Hepatocyte (in vitro differentiated cells): ENCODE data around the gene KDM4C. TPM values are rescaled to one million over a fixed set of nuclear protein-coding genes. Genes with fewer than 3 reads are reported as not detected.
"Not testable (repeated sequence)": the region's sequence is repeated elsewhere in the genome, so short reads cannot be mapped to it uniquely, and the experiment has no call there.

Experiments used
- DNase-seq: peaks from one replicate; pipeline ENCODE4 v3.0.0-alpha.2; 2016; ENCODE audit warnings: low spot score
- H2AFZ ChIP-seq: fragments of 200-600 bp; sonication (generic); 2 replicates; pipeline ENCODE4 v1.6.0; 2016; ENCODE audit warnings: antibody characterized with exemption, mild to moderate bottlenecking
- H3K27ac ChIP-seq: fragments of 200-600 bp; sonication (generic); 2 replicates; pipeline ENCODE4 v1.5.1; 2016; ENCODE audit warnings: mild to moderate bottlenecking
- H3K27me3 ChIP-seq: fragments of 200-600 bp; sonication (generic); 2 replicates; pipeline ENCODE4 v1.6.1; 2016
- H3K36me3 ChIP-seq: fragments of 200-600 bp; sonication (generic); replicated peaks from 2 replicates; pipeline ENCODE4 v1.5.1; 2016; ENCODE audit warnings: low read depth; ENCODE audit not compliant: insufficient read depth
- H3K4me1 ChIP-seq: fragments of 200-600 bp; sonication (generic); 2 replicates; pipeline ENCODE4 v1.5.1; 2016; ENCODE audit warnings: mild to moderate bottlenecking, moderate library complexity; ENCODE audit not compliant: insufficient read depth
- H3K4me2 ChIP-seq: fragments of 200-600 bp; sonication (generic); 2 replicates; pipeline ENCODE4 v1.6.0; 2016
- H3K4me3 ChIP-seq: fragments of 200-600 bp; sonication (generic); 2 replicates; pipeline ENCODE4 v1.5.1; 2016; ENCODE audit warnings: mild to moderate bottlenecking
- H3K79me2 ChIP-seq: fragments of 200-600 bp; sonication (generic); 2 replicates; pipeline ENCODE4 v1.6.0; 2017; ENCODE audit warnings: mild to moderate bottlenecking
- H3K9me2 ChIP-seq: fragments of 200-600 bp; sonication (generic); replicated peaks from 2 replicates; pipeline ENCODE4 v1.6.0; 2017; ENCODE audit warnings: mild to moderate bottlenecking; ENCODE audit not compliant: insufficient read depth
- H3K9me3 ChIP-seq: fragments of 200-600 bp; sonication (generic); 2 replicates; pipeline ENCODE4 v1.5.1; 2016; ENCODE audit warnings: low read depth, mild to moderate bottlenecking
- H4K20me1 ChIP-seq: fragments of 200-600 bp; sonication (generic); 2 replicates; pipeline ENCODE4 v1.6.0; 2016; ENCODE audit warnings: mild to moderate bottlenecking; ENCODE audit not compliant: insufficient read depth, poor library complexity, severe bottlenecking
- CTCF ChIP-seq: fragments of 200-600 bp; sonication (generic); IDR thresholded peaks from 2 replicates; pipeline ENCODE4 v1.5.1; 2016; ENCODE audit warnings: antibody characterized with exemption, mild to moderate bottlenecking; ENCODE audit not compliant: poor library complexity
- EZH2 ChIP-seq: fragments of 200-600 bp; sonication (generic); IDR thresholded peaks from 2 replicates; pipeline ENCODE4 v1.6.1; 2016; ENCODE audit warnings: antibody characterized with exemption, mild to moderate bottlenecking, borderline replicate concordance
- EZH2phosphoT487 ChIP-seq: fragments of 200-600 bp; sonication (generic); IDR thresholded peaks from one replicate; pipeline ENCODE4 v1.6.1; 2018; ENCODE audit warnings: antibody characterized with exemption, mild to moderate bottlenecking, low read depth, moderate library complexity; ENCODE audit not compliant: unreplicated experiment, severe bottlenecking
- WGBS: methylation state at CpG from one replicate; pipeline ENCODE4 v1.1.6; 2016; ENCODE audit warnings: low lambda C conversion rate; ENCODE audit errors: missing lambda C conversion rate; 5-methylcytosine and 5-hydroxymethylcytosine counted together
- polyA plus RNA-seq: library from polyadenylated mRNA; unstranded; fragments of >200 nt; fragmentation: Nextera tagmentation; extraction: Ambion mirVana; gene quantifications from 2 replicates; pipeline ENCODE4 v1.2.1, GENCODE V29; 2016
- total RNA-seq: library from RNA; depleted of rRNA; stranded (reverse); fragments of >200 nt; gene quantifications from 2 replicates; pipeline ENCODE4 v1.2.3, GENCODE V29; 2014

The KDM4C gene
- total and polyA plus RNA-seq, 2 experiments from 2014 or later = 16.1 to 28.7 TPM

- Histone ChIP-seq H3K9me2 (no peaks in the 10 kb centered on the region), H2AFZ (no peak overlapping the region), H3K4me1 (no peaks in the 10 kb centered on the region), H3K9me3 (no peaks in the 10 kb centered on the region), H4K20me1 (no peaks in the 10 kb centered on the region), H3K79me2 (no peaks in the 10 kb centered on the region), H3K27me3 (no peaks in the 10 kb centered on the region), H3K4me2 (no peak overlapping the region), H3K4me3 (no peak overlapping the region), H3K36me3 (no peaks in the 10 kb centered on the region), H3K27ac (no peak overlapping the region)
- no peak for DNase-seq
- TF ChIP-seq CTCF (no peak), EZH2 (no peak), EZH2phosphoT487 (no peak)
- 89% methylated on average over 8 of the region's 8 CpGs for WGBS
Measured at GRCh38 chr9:7011395-7012067, 253.8 kb downstream of the KDM4C start.

GRCh38 chr9:7027996-7028395 lies 270.2 kb downstream of the KDM4C start:
- H3K9me2 ChIP-seq = no peaks in the 10 kb centered on the region
- TF ChIP-seq EZH2 = no peak
- no peak for TF ChIP-seq EZH2phosphoT487
- no peak for TF ChIP-seq CTCF
- no peak overlapping the region for H3K4me2 ChIP-seq
- no peak overlapping the region for H2AFZ ChIP-seq
- H3K36me3 ChIP-seq = no peaks in the 10 kb centered on the region
- H3K79me2 ChIP-seq = no peaks in the 10 kb centered on the region
- no peaks in the 10 kb centered on the region for H3K27me3 ChIP-seq
- no peaks in the 10 kb centered on the region for H3K9me3 ChIP-seq
- no peak overlapping the region for H3K4me3 ChIP-seq
- 97% methylated on average over 4 of the region's 4 CpGs for WGBS
- H3K4me1 ChIP-seq = no peaks in the 10 kb centered on the region
- no peak for DNase-seq
- H4K20me1 ChIP-seq = no peaks in the 10 kb centered on the region
- no peak overlapping the region for H3K27ac ChIP-seq

GRCh38 chr9:7028591-7028990 lies 270.8 kb downstream of the KDM4C start:
- no peaks in the 10 kb centered on the region for H3K9me2 ChIP-seq

GRCh38 chr9:7030943-7031342 lies 273.2 kb downstream of the KDM4C start:
- not testable (repeated sequence) for H4K20me1 ChIP-seq, H2AFZ ChIP-seq, H3K9me3 ChIP-seq, H3K9me2 ChIP-seq, H3K4me3 ChIP-seq, H3K79me2 ChIP-seq, H3K27ac ChIP-seq, H3K4me2 ChIP-seq, H3K27me3 ChIP-seq, DNase-seq, H3K36me3 ChIP-seq, H3K4me1 ChIP-seq

More at GRCh38 chr9:7028591-7028990, 270.8 kb downstream of the KDM4C start:
- H3K4me3 ChIP-seq = no peak overlapping the region
- WGBS = 94% methylated on average over 10 of the region's 10 CpGs
- no peaks in the 10 kb centered on the region for H3K4me1 ChIP-seq
- no peaks in the 10 kb centered on the region for H3K36me3 ChIP-seq
- H2AFZ ChIP-seq = no peak overlapping the region
- H3K27ac ChIP-seq = no peak overlapping the region
- DNase-seq = no peak
- H3K4me2 ChIP-seq = no peak overlapping the region
- no peaks in the 10 kb centered on the region for H3K27me3 ChIP-seq
- H3K79me2 ChIP-seq = no peaks in the 10 kb centered on the region
- H4K20me1 ChIP-seq = no peaks in the 10 kb centered on the region
- TF ChIP-seq EZH2phosphoT487 (no peak), CTCF (no peak), EZH2 (no peak)
- no peaks in the 10 kb centered on the region for H3K9me3 ChIP-seq
